A549 (cell line): ENCODE results near the gene CDK5RAP2. TPM values are rescaled to one million over a fixed set of nuclear protein-coding genes. Genes with fewer than 3 reads are reported as not detected.
"Not testable (repeated sequence)": the region's sequence is repeated elsewhere in the genome, so short reads cannot be mapped to it uniquely, and the experiment has no call there.

ENCODE experiments used
- ATAC-seq, 2 experiments: fragments of 200-7000 bp in 1 of 2; fragments of >200 bp in 1 of 2; cut with Nextera tagmentation in 1 of 2; cut with Tn5 transposase in 1 of 2; 3 replicates each; pipeline versions ENCODE4 v1.8.0 to v1.9.1; 2018 to 2020; ENCODE audit warnings: mild to moderate bottlenecking in 1 of 2, moderate library complexity in 1 of 2
- CTCF ChIA-PET: fragments of 300-600 bp; sonication (Branson Sonifier 250); formaldehyde crosslinking; extraction: SDS; loops from one replicate; lab custom pipeline; 2021; ENCODE audit warnings: antibody characterized with exemption, inconsistent platforms; lab: Yijun Ruan, JAX
- POLR2A ChIA-PET: fragments of 350-600 bp; formaldehyde crosslinking; extraction: SDS; loops from one replicate; lab custom pipeline; 2021; ENCODE audit warnings: antibody characterized with exemption, inconsistent platforms; lab: Yijun Ruan, JAX
- DNase-seq, 2 experiments: peaks; one replicate each; pipeline versions ENCODE4 v3.0.0 to v3.0.0-alpha.2; 2011 to 2016; ENCODE audit warnings: low read depth in 1 of 2, low spot score in 1 of 2
- FAIRE-seq: peaks from 2 replicates; lab custom pipeline; 2011; peaks lifted over from hg19 to GRCh38; lab: Jason Lieb, UNC
- H3K27ac ChIP-seq, 2 experiments: fragments of >200 bp; sonication (Bioruptor Twin); formaldehyde crosslinking; 3 replicates each; pipeline ENCODE4 v1.5.1; 2016 to 2017
- H3K4me1 ChIP-seq: fragments of >200 bp; sonication (Bioruptor Twin); formaldehyde crosslinking; 3 replicates; pipeline ENCODE4 v1.6.1; 2016
- H3K4me2 ChIP-seq: fragments of >200 bp; sonication (Bioruptor Twin); formaldehyde crosslinking; 3 replicates; pipeline ENCODE4 v1.6.1; 2016
- H3K4me3 ChIP-seq: fragments of >200 bp; sonication (Bioruptor Twin); formaldehyde crosslinking; 3 replicates; pipeline ENCODE4 v1.5.1; 2016
- H3K9me3 ChIP-seq: fragments of >200 bp; sonication (Bioruptor Twin); formaldehyde crosslinking; 3 replicates; pipeline ENCODE4 v1.6.1; 2016
- CBX8 ChIP-seq: fragments of 200-600 bp; sonication (generic); IDR thresholded peaks from 2 replicates; pipeline ENCODE4 v1.6.1; 2016
- EHF ChIP-seq: fragments of 250-450 bp; sonication (Bioruptor Pico); IDR thresholded peaks from 2 replicates; pipeline ENCODE4 v1.5.0; 2020; ENCODE audit warnings: mild to moderate bottlenecking
- ESRRA ChIP-seq: fragments of 150-350 bp; IDR thresholded peaks from 2 replicates; pipeline ENCODE4 v1.6.1; 2014; ENCODE audit warnings: mild to moderate bottlenecking, low read length, borderline replicate concordance
- GATA3 ChIP-seq: IDR thresholded peaks from 2 replicates; pipeline ENCODE4 v1.6.1; 2012; ENCODE audit warnings: borderline replicate concordance
- HDAC2 ChIP-seq: fragments of 200-600 bp; sonication (generic); IDR thresholded peaks from 2 replicates; pipeline ENCODE4 v1.6.1; 2016
- HOXA7 ChIP-seq: fragments of 250-450 bp; sonication (Bioruptor Pico); IDR thresholded peaks from 2 replicates; pipeline ENCODE4 v1.5.0; 2020; ENCODE audit warnings: mild to moderate bottlenecking, moderate library complexity
- JUN ChIP-seq, 2 experiments: fragments of >200 bp; sonication (Bioruptor Twin); formaldehyde crosslinking; IDR thresholded peaks; 2 replicates in 1 of 2; 3 replicates in 1 of 2; pipeline ENCODE4 v1.6.1; 2016 to 2017
- KDM5A ChIP-seq: fragments of 200-600 bp; sonication (generic); IDR thresholded peaks from 2 replicates; pipeline ENCODE4 v1.6.1; 2016; ENCODE audit warnings: antibody characterized with exemption, mild to moderate bottlenecking
- MYC ChIP-seq: IDR thresholded peaks from 2 replicates; pipeline ENCODE4 v1.6.1; 2012; ENCODE audit warnings: mild to moderate bottlenecking, inconsistent platforms, low read length, improper control_type of control experiment, borderline replicate concordance
- NPAS2 ChIP-seq: fragments of 250-450 bp; sonication (Bioruptor Pico); IDR thresholded peaks from 2 replicates; pipeline ENCODE4 v1.8.0; 2022; ENCODE audit warnings: mild to moderate bottlenecking, moderate library complexity, borderline replicate concordance
- RFX5 ChIP-seq: fragments of 450-650 bp; IDR thresholded peaks from 2 replicates; pipeline ENCODE4 v1.7.1; 2014; ENCODE audit warnings: antibody characterized with exemption, mild to moderate bottlenecking, moderate library complexity
- RNF2 ChIP-seq: fragments of 200-600 bp; sonication (generic); IDR thresholded peaks from 2 replicates; pipeline ENCODE4 v1.6.1; 2016; ENCODE audit warnings: low read depth, mild to moderate bottlenecking, antibody characterized with exemption, moderate library complexity, borderline replicate concordance
- ZNF302 ChIP-seq: fragments of 250-450 bp; sonication (Bioruptor Pico); IDR thresholded peaks from 2 replicates; pipeline ENCODE4 v1.9.0; 2021; ENCODE audit warnings: inconsistent platforms, mild to moderate bottlenecking, moderate library complexity
- WGBS: methylation state at CpG from one replicate; pipeline ENCODE4 v1.1.6; 2017; ENCODE audit errors: missing lambda C conversion rate; 5-methylcytosine and 5-hydroxymethylcytosine counted together
- polyA plus RNA-seq, 4 experiments: library from polyadenylated mRNA; depleted of rRNA in 3 of 4; stranded (reverse); fragments of >200 nt; fragmentation: RNase III in 1 of 4; extraction: RNeasy Plus Mini Kit Qiagen cat#74134 plus additional on column Dnase treatment in 1 of 4; gene quantifications; 2 replicates in 3 of 4; 3 replicates in 1 of 4; pipeline ENCODE4 v1.2.3, GENCODE V29; 2011 to 2017
- TF ChIP-seq, protein P1 (sequence below): fragments of 250-450 bp; sonication (Bioruptor Pico); IDR thresholded peaks from 2 replicates; pipeline ENCODE4 v1.5.0; 2021; ENCODE audit warnings: mild to moderate bottlenecking, moderate library complexity, borderline replicate concordance
- TF ChIP-seq, protein P2 (sequence below): fragments of 150-350 bp; IDR thresholded peaks from 2 replicates; pipeline ENCODE4 v1.6.1; 2014; ENCODE audit warnings: low read depth, mild to moderate bottlenecking, low read length
- TF ChIP-seq, protein P3 (sequence below): fragments of >200 bp; sonication (Bioruptor Twin); formaldehyde crosslinking; IDR thresholded peaks from 2 replicates; pipeline ENCODE4 v1.6.1; 2016

The CDK5RAP2 gene
- polyA plus RNA-seq, 2 of the 4 experiments (the other 2 are of a cell fraction): 29.1 to 44.6 TPM

DNA sequence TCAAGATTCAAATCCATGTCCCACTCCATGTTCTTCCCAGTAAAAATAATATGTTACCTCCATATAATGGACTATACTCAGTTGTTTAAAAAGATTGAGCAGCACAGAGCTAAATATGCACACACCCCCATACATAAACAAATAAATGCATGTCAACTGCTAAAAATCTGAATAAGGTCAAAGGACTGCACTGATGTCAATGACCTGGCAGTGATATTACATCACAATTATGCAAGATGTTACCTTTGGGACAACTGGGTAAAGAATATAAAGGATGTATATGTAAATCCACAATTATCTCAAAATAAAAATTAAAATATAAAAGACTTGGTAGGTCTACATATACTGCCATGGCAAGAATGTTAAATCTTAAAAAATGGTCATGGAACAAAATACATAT is 57.9 kb downstream of the CDK5RAP2 start:
- no peaks in the 10 kb centered on the region for H3K9me3 ChIP-seq
- ChIA-PET CTCF (interaction anchor here (0.7 to 2.3 kb wide), 2 partner anchors 44 to 384 kb away, joined by 4 to 7 read pairs; no protein-coding TSS in a partner anchor), POLR2A (no interaction called here)
- H3K4me3 ChIP-seq: no peak overlapping the region
- DNase-seq: no peak
- no peaks in the 10 kb centered on the region for H3K4me1 ChIP-seq
- H3K4me2 ChIP-seq: no peak overlapping the region
- TF ChIP-seq CBX8: no peak
- no peak for TF ChIP-seq ESRRA
- TF ChIP-seq, all 56 proteins: peak for 0
- H3K27ac ChIP-seq: no peak overlapping the region
- FAIRE-seq (no peak), ATAC-seq (no peak)

DNA sequence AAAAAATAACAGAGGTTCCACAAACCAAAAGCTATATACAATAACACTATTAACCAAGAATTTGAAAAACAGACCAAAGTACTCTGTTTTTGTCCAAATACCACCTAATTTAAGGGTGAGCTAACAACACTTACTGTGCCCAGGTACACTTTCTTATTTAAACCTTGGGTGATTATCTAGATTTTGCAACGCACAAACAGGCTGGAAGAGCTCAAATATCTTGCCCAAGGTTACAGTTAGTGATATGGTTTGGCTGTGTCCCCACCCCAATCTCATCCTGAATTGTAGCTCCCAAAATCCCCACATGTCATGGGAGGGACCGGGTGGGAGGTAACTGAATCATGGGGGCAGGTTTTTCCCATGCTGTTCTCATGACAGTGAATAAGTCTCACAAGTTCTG is 58.9 kb downstream of the CDK5RAP2 start:
- FAIRE-seq (no peak), DNase-seq (no peak), ATAC-seq (no peak)
- H3K4me1 ChIP-seq: no peaks in the 10 kb centered on the region
- no peak overlapping the region for H3K4me2 ChIP-seq
- H3K4me3 ChIP-seq: no peak overlapping the region
- CTCF ChIA-PET: interaction anchor here (0.9 to 2.0 kb wide), 5 partner anchors 8 to 799 kb away, joined by 3 to 8 read pairs (median 6); no protein-coding TSS in a partner anchor
- no peak overlapping the region for H3K27ac ChIP-seq
- POLR2A ChIA-PET: no interaction called here
- 95% methylated on average over 2 of the region's 2 CpGs for WGBS
- TF ChIP-seq RFX5 (no peak), NPAS2 (no peak), ZNF302 (CRISPR knock-in tag) (no peak), GATA3 (no peak), MYC (no peak), HDAC2 (no peak), RNF2 (no peak), JUN (IDR thresholded peaks at IDR 0.05) (no peak), KDM5A (no peak), HOXA7 (CRISPR knock-in tag) (no peak), EHF (no peak)
- TF ChIP-seq, protein P1, sequence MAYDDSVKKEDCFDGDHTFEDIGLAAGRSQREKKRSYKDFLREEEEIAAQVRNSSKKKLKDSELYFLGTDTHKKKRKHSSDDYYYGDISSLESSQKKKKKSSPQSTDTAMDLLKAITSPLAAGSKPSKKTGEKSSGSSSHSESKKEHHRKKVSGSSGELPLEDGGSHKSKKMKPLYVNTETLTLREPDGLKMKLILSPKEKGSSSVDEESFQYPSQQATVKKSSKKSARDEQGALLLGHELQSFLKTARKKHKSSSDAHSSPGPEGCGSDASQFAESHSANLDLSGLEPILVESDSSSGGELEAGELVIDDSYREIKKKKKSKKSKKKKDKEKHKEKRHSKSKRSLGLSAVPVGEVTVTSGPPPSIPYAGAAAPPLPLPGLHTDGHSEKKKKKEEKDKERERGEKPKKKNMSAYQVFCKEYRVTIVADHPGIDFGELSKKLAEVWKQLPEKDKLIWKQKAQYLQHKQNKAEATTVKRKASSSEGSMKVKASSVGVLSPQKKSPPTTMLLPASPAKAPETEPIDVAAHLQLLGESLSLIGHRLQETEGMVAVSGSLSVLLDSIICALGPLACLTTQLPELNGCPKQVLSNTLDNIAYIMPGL (CRISPR knock-in tag): no peak
- TF ChIP-seq, protein P2, sequence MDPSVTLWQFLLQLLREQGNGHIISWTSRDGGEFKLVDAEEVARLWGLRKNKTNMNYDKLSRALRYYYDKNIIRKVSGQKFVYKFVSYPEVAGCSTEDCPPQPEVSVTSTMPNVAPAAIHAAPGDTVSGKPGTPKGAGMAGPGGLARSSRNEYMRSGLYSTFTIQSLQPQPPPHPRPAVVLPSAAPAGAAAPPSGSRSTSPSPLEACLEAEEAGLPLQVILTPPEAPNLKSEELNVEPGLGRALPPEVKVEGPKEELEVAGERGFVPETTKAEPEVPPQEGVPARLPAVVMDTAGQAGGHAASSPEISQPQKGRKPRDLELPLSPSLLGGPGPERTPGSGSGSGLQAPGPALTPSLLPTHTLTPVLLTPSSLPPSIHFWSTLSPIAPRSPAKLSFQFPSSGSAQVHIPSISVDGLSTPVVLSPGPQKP: no peak
- TF ChIP-seq, protein P3, sequence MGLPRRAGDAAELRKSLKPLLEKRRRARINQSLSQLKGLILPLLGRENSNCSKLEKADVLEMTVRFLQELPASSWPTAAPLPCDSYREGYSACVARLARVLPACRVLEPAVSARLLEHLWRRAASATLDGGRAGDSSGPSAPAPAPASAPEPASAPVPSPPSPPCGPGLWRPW: no peak
- no peaks in the 10 kb centered on the region for H3K9me3 ChIP-seq

DNA sequence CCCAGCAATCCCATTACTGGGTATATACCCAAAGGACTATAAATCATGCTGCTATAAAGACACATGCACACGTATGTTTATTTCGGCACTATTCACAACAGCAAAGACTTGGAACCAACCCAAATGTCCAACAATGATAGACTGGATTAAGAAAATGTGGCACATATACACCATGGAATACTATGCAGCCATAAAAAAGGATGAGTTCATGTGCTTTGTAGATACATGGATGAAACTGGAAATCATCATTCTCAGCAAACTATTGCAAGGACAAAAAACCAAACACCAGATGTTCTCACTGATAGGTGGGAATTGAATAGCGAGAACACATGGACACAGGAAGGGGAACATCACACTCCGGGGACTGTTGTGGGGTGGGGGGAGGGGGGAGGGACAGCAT is 64.0 kb downstream of the CDK5RAP2 start:
- ATAC-seq, POLR2A ChIA-PET, H3K4me1 ChIP-seq, H3K9me3 ChIP-seq, H3K4me3 ChIP-seq, CTCF ChIA-PET, DNase-seq, H3K27ac ChIP-seq, H3K4me2 ChIP-seq, FAIRE-seq: not testable (repeated sequence)
- 98% methylated on average over 3 of the region's 4 CpGs for WGBS

DNA sequence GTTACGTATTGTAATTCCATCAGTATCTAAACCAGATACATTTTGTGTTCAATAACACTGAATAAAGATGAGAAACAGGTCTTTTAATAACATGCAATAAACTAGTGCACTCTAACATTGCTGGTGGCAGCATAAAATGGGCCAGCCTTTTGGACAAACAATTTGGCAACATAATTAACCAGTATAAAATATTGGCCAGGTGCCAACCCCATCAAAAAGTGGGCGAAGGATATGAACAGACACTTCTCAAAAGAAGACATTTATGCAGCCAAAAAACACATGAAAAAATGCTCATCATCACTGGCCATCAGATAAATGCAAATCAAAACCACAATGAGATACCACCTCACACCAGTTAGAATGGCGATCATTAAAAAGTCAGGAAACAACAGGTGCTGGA is 64.5 kb downstream of the CDK5RAP2 start:
- FAIRE-seq, H3K4me2 ChIP-seq, H3K4me3 ChIP-seq, POLR2A ChIA-PET, DNase-seq, ATAC-seq, H3K27ac ChIP-seq, CTCF ChIA-PET, H3K4me1 ChIP-seq, H3K9me3 ChIP-seq: not testable (repeated sequence)
- WGBS: 96% methylated on average over 3 of the region's 3 CpGs
